NT2/D1 (cell line): Measurements from ENCODE around the gene MRPL40.

Source experiments
- SUZ12 ChIP-seq: IDR thresholded peaks from 2 replicates; pipeline ENCODE4 v1.6.1; 2011; ENCODE audit not compliant: insufficient read length, insufficient read depth; ENCODE audit errors: extremely low read depth
- YY1 ChIP-seq: IDR thresholded peaks from 2 replicates; pipeline ENCODE4 v1.6.1; 2011; ENCODE audit not compliant: insufficient read length, insufficient read depth
- ZNF274 ChIP-seq: IDR thresholded peaks from 2 replicates; pipeline ENCODE4 v1.6.1; 2011; ENCODE audit warnings: mild to moderate bottlenecking, low read depth, low read length

DNA sequence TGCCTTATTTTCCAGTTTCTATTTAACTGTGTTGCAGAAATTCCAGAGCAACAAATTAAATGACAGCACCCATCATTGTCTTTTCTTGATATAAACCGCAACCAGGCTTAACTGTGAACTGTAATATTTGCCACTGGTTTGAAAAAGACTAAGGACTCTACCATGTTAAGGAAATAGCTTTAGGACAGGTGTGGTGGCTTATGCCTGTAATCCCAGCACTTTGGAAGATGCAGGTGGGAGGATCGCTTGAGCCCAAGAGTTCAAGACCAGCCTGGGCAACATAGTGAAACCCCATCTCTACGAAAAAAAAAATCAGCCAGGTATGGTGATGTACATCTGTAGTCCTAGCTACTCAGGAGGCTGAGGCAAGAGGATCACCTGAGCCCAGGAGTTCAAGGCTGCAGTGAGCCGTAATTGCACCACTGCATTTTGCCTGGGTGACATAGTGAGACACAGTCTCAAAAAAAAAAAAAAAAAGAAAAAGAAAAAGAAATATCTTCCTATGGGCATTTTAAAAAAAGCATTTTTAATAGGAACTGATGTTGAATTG, 29.6 kb upstream of the MRPL40 start:
- TF ChIP-seq YY1 (no peak), ZNF274 (no peak), SUZ12 (no peak)
